Endothelial cell of umbilical vein (primary cell): ENCODE measurements around the gene KITLG. TPM values are rescaled to one million over a fixed set of nuclear protein-coding genes. Genes with fewer than 3 reads are reported as not detected.

Source experiments
- BruUV-seq: library from RNA; stranded (reverse); fragments of 400-500 nt; replicated peaks from 2 replicates; lab custom pipeline; 2021; lab: Mats Ljungman, UMichigan
- CTCF ChIA-PET: fragments of 300-600, 350-600 bp; sonication (Branson Sonifier 250); formaldehyde crosslinking; loops from one replicate; lab custom pipeline; 2021; ENCODE audit warnings: antibody characterized with exemption, inconsistent platforms; lab: Charles Lee
- POLR2A ChIA-PET: fragments of 300-600, 350-600 bp; sonication (Branson Sonifier 250); formaldehyde crosslinking; loops from one replicate; lab custom pipeline; 2021; ENCODE audit warnings: antibody characterized with exemption, inconsistent platforms; lab: Charles Lee
- DNase-seq: peaks from one replicate; pipeline ENCODE4 v3.0.0-alpha.2; 2011; ENCODE audit warnings: low read depth, low spot score
- FAIRE-seq: peaks from 2 replicates; lab custom pipeline; 2011; peaks lifted over from hg19 to GRCh38; lab: Jason Lieb, UNC
- H2AFZ ChIP-seq: 2 replicates; pipeline ENCODE4 v1.6.0; 2012; ENCODE audit warnings: low read depth, low read length, control low read depth, inconsistent platforms
- H3K27ac ChIP-seq: 2 replicates; pipeline ENCODE4 v1.5.1; 2011; ENCODE audit warnings: low read depth, mild to moderate bottlenecking, control low read depth, low read length, moderate library complexity; ENCODE audit not compliant: insufficient read depth
- H3K27me3 ChIP-seq, 2 experiments: 2 replicates each; pipeline versions ENCODE4 v1.6.0 to v1.6.1; 2011; ENCODE audit warnings: low read length in 2 of 2, mixed read lengths in 1 of 2; ENCODE audit not compliant: control insufficient read depth in 2 of 2, insufficient read depth in 2 of 2
- H3K36me3 ChIP-seq, 2 experiments: 2 replicates in 1 of 2; 3 replicates in 1 of 2; pipeline ENCODE4 v1.5.1; 2011; ENCODE audit warnings: low read length in 2 of 2, mild to moderate bottlenecking in 1 of 2, moderate library complexity in 1 of 2; ENCODE audit not compliant: control insufficient read depth in 2 of 2, insufficient read depth in 2 of 2; ENCODE audit errors: extremely low read depth in 1 of 2
- H3K4me1 ChIP-seq: 3 replicates; pipeline ENCODE4 v1.5.1; 2011; ENCODE audit warnings: mild to moderate bottlenecking, low read length; ENCODE audit not compliant: control insufficient read depth, insufficient read depth; ENCODE audit errors: extremely low read depth
- H3K4me2 ChIP-seq: 2 replicates; pipeline ENCODE4 v1.6.1; 2011; ENCODE audit warnings: low read length, control low read depth, mixed read lengths; ENCODE audit not compliant: insufficient read depth
- H3K4me3 ChIP-seq, 3 experiments: fragments of 200-600 bp in 1 of 3; sonication (generic), shearing (Covaris generic) in 1 of 3; replicated peaks in 1 of 3; 2 replicates each; pipeline ENCODE4 v1.5.1; 2011 to 2016; ENCODE audit warnings: control low read depth in 3 of 3, low read length in 3 of 3, mild to moderate bottlenecking in 2 of 3, inconsistent platforms in 1 of 3, low read depth in 1 of 3, moderate library complexity in 1 of 3; ENCODE audit not compliant: insufficient read depth in 1 of 3
- H3K79me2 ChIP-seq: 2 replicates; pipeline ENCODE4 v1.6.0; 2012; ENCODE audit warnings: low read length, inconsistent platforms; ENCODE audit not compliant: control insufficient read depth, insufficient read depth
- H3K9ac ChIP-seq: replicated peaks from 2 replicates; pipeline ENCODE3; 2011; ENCODE audit warnings: low read length, control low read depth; ENCODE audit not compliant: insufficient read depth; ENCODE audit errors: extremely low read depth
- H3K9me1 ChIP-seq: replicated peaks from 3 replicates; pipeline ENCODE4 v1.6.0; 2011; ENCODE audit warnings: mild to moderate bottlenecking, low read length; ENCODE audit not compliant: control insufficient read depth, insufficient read depth; ENCODE audit errors: extremely low read depth
- H3K9me3 ChIP-seq: replicated peaks from 2 replicates; pipeline ENCODE4 v1.5.1; 2012; ENCODE audit warnings: low read length, inconsistent platforms; ENCODE audit not compliant: control insufficient read depth, insufficient read depth
- H4K20me1 ChIP-seq: replicated peaks from 2 replicates; pipeline ENCODE3; 2011; ENCODE audit warnings: mild to moderate bottlenecking, low read length; ENCODE audit not compliant: control insufficient read depth, insufficient read depth; ENCODE audit errors: extremely low read depth
- EZH2 ChIP-seq: IDR thresholded peaks from 2 replicates; pipeline ENCODE4 v1.6.1; 2012; ENCODE audit warnings: borderline replicate concordance, low read depth, mild to moderate bottlenecking, moderate library complexity, low read length, inconsistent platforms; ENCODE audit not compliant: severe bottlenecking
- FOS ChIP-seq: IDR thresholded peaks from 2 replicates; pipeline ENCODE4 v1.6.1; 2011; ENCODE audit warnings: mild to moderate bottlenecking, low read length, moderate library complexity, borderline replicate concordance; ENCODE audit not compliant: insufficient read depth
- GATA2 ChIP-seq: IDR thresholded peaks from 2 replicates; pipeline ENCODE4 v1.7.0; 2011; ENCODE audit warnings: low read depth, mild to moderate bottlenecking, moderate library complexity, mixed read lengths, low read length; ENCODE audit not compliant: insufficient read length, insufficient read depth
- JUN ChIP-seq: IDR thresholded peaks from 2 replicates; pipeline ENCODE4 v1.6.1; 2011; ENCODE audit warnings: borderline replicate concordance, low read depth; ENCODE audit not compliant: insufficient read length, insufficient read depth
- MYC ChIP-seq: IDR thresholded peaks from one replicate; pipeline ENCODE4 v1.6.1; 2011; ENCODE audit warnings: mild to moderate bottlenecking, low read depth, low read length
- POLR2A ChIP-seq: IDR thresholded peaks from 2 replicates; pipeline ENCODE4 v1.6.1; 2012; ENCODE audit warnings: low read depth, mild to moderate bottlenecking, control low read depth, low read length
- POLR2AphosphoS5 ChIP-seq: IDR thresholded peaks from 2 replicates; pipeline ENCODE4 v1.6.1; 2012; ENCODE audit warnings: low read depth, mild to moderate bottlenecking, control low read depth, low read length, moderate library complexity; ENCODE audit not compliant: insufficient read depth
- dilution Hi-C: fragments of 300-500 bp; cut with MboI; formaldehyde crosslinking; loops from one replicate; pipeline ENCODE4 v1.15.0; 2019; ENCODE audit warnings: low sequenced_read_pairs; ENCODE audit not compliant: extremely low pct_ligation_motif_present
- intact Hi-C: fragments of 100-400 bp; cut with micrococcal nuclease; formaldehyde crosslinking; loops from one replicate; pipeline ENCODE4 v1.10.0; 2022
- polyA plus RNA-seq, 4 experiments: library from polyadenylated mRNA; depleted of rRNA in 3 of 4; stranded (reverse) in 3 of 4; unstranded in 1 of 4; fragments of >200 nt; gene quantifications; 2 replicates each; pipeline versions ENCODE4 v1.2.1 to v1.2.3, GENCODE V29; 2011 to 2012; ENCODE audit warnings: missing spikeins in 1 of 4
- total RNA-seq: library from RNA; stranded (reverse); gene quantifications from 2 replicates; pipeline ENCODE4 v1.2.3, GENCODE V29; 2021
- TF ChIP-seq, protein P1 (sequence below), 2 donors: IDR thresholded peaks; 1 replicate in 1 of 2; 2 replicates in 1 of 2; pipeline ENCODE4 v1.5.1; 2011; ENCODE audit warnings: low read length in 2 of 2, mild to moderate bottlenecking in 2 of 2, moderate library complexity in 2 of 2, control low read depth in 1 of 2, inconsistent platforms in 1 of 2, low read depth in 1 of 2; ENCODE audit not compliant: insufficient read depth in 1 of 2; ENCODE audit errors: extremely low read depth in 1 of 2
- TF ChIP-seq, protein P2 (sequence below): IDR thresholded peaks from 2 replicates; pipeline ENCODE4 v1.6.1; 2011; ENCODE audit not compliant: insufficient read depth, insufficient read length

KITLG gene
- total and polyA plus RNA-seq, 2 donors (not counting 3 experiments of a cell fraction or from before 2014, with no cell fraction given) = 3.8 to 32.5 TPM

DNA sequence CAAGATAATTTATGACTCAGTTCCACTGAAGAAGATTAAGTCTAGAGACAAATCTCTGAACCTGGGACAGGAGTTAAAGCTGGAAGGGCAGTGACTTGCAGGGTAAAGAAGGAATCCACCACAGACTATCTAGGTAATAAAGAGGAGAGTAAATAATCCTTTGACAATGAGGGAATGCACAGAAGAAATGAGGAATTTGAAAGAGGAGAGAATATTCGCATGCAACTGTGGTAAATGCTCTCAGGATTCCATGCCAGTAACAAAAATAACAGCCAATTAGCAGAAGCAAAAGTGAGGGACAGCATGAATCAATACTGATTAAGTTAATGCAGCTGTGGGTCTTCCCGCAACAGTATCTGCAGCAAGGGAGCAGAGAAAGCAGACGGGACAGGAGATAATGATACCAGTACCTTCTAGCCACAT is 77.0 kb downstream of the KITLG start:
- ChIA-PET POLR2A (no interaction called here), CTCF (no interaction called here)
- peaks cover 0 to 4% of the 10 kb centered on the region in 2 experiments for H3K36me3 ChIP-seq
- H3K9ac ChIP-seq = no peak overlapping the region
- no peak overlapping the region for H2AFZ ChIP-seq
- no peaks in the 10 kb centered on the region for H3K9me1 ChIP-seq
- no peaks in the 10 kb centered on the region for H3K27me3 ChIP-seq
- no peak for FAIRE-seq
- no peak overlapping the region for H3K27ac ChIP-seq
- no peaks in the 10 kb centered on the region for H4K20me1 ChIP-seq
- no peaks in the 10 kb centered on the region for H3K79me2 ChIP-seq
- dilution Hi-C loops = no loop called here
- TF ChIP-seq JUN (no peak), FOS (no peak), MYC (no peak), POLR2AphosphoS5 (no peak), POLR2A (no peak), EZH2 (no peak), GATA2 (no peak)
- TF ChIP-seq, protein P1, sequence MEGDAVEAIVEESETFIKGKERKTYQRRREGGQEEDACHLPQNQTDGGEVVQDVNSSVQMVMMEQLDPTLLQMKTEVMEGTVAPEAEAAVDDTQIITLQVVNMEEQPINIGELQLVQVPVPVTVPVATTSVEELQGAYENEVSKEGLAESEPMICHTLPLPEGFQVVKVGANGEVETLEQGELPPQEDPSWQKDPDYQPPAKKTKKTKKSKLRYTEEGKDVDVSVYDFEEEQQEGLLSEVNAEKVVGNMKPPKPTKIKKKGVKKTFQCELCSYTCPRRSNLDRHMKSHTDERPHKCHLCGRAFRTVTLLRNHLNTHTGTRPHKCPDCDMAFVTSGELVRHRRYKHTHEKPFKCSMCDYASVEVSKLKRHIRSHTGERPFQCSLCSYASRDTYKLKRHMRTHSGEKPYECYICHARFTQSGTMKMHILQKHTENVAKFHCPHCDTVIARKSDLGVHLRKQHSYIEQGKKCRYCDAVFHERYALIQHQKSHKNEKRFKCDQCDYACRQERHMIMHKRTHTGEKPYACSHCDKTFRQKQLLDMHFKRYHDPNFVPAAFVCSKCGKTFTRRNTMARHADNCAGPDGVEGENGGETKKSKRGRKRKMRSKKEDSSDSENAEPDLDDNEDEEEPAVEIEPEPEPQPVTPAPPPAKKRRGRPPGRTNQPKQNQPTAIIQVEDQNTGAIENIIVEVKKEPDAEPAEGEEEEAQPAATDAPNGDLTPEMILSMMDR (IDR thresholded peaks at IDR 0.05; ENCODE audit: extremely low read depth in 1 of 2, insufficient read depth in 1 of 2, low read depth in 1 of 2, low read length in 2 of 2) = no peak
- TF ChIP-seq, protein P2, sequence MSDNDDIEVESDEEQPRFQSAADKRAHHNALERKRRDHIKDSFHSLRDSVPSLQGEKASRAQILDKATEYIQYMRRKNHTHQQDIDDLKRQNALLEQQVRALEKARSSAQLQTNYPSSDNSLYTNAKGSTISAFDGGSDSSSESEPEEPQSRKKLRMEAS = no peak
- intact Hi-C loops = no loop called here
- no peak overlapping the region for H3K4me3 ChIP-seq
- no TSS peak for BruUV-seq
- DNase-seq = no peak
- no peaks in the 10 kb centered on the region for H3K4me1 ChIP-seq
- no peaks in the 10 kb centered on the region for H3K9me3 ChIP-seq
- H3K4me2 ChIP-seq = no peak overlapping the region
